Stimulated activated CD4-positive, alpha-beta T cell treated with anti-CD3 and anti-CD28 coated beads, TNF-alpha, amount 100 ng/mL, for 24 hours (primary cell): ENCODE data around the gene SHISA7.
"Not testable (repeated sequence)": the region's sequence is repeated elsewhere in the genome, so short reads cannot be mapped to it uniquely, and the experiment has no call there.

ENCODE experiments used
- DNase-seq, 3 experiments: peaks; one replicate each; pipeline ENCODE4 v3.0.0-alpha.2; 2020; ENCODE audit warnings: low read depth in 3 of 3

Gene SHISA7

GRCh38 chr19:55463583-55464031 lies 20.5 kb upstream of the SHISA7 start:
- DNase-seq: no peak

- no peak for DNase-seq
Observed at GRCh38 chr19:55462722-55463121, 19.6 kb upstream of the SHISA7 start.

GRCh38 chr19:55461974-55462626 lies 19.0 kb upstream of the SHISA7 start:
- DNase-seq: no peak

GRCh38 chr19:55461259-55461973 lies 18.3 kb upstream of the SHISA7 start, which contains the start of gene ISOC2:
Gene ISOC2 (minus strand): TSS chr19:55461642. CDS start chr19:55456486, 5,156 bp downstream.
- peak; percentile 100 for DNase-seq

GRCh38 chr19:55460670-55461258 lies 17.7 kb upstream of the SHISA7 start:
- DNase-seq: peak in 1 of 3 experiments; percentile 53

GRCh38 chr19:55459950-55460657 lies 17.0 kb upstream of the SHISA7 start:
- DNase-seq: no peak

- DNase-seq: no peak
Observed at GRCh38 chr19:55459551-55459949, 16.4 kb upstream of the SHISA7 start.

- DNase-seq: no peak
Observed at GRCh38 chr19:55457683-55458457, 14.8 kb upstream of the SHISA7 start.

GRCh38 chr19:55456347-55456746 lies 13.2 kb upstream of the SHISA7 start:
- DNase-seq: no peak

- no peak for DNase-seq
Observed at GRCh38 chr19:55455576-55456235, 12.6 kb upstream of the SHISA7 start.

GRCh38 chr19:55454787-55455243 lies 11.7 kb upstream of the SHISA7 start:
- DNase-seq: peak in 1 of 3 experiments; percentile 49

- DNase-seq: no peak
Observed at GRCh38 chr19:55453511-55454260, 10.6 kb upstream of the SHISA7 start.

- DNase-seq: peak in 1 of 3 experiments; percentile 38
Observed at GRCh38 chr19:55452749-55453346, 9.7 kb upstream of the SHISA7 start.

GRCh38 chr19:55451965-55452748 lies 9.1 kb upstream of the SHISA7 start:
- no peak for DNase-seq

GRCh38 chr19:55451163-55451964 lies 8.3 kb upstream of the SHISA7 start:
- no peak for DNase-seq

GRCh38 chr19:55449469-55449868 lies 6.4 kb upstream of the SHISA7 start:
- no peak for DNase-seq

- DNase-seq: not testable (repeated sequence)
Observed at GRCh38 chr19:55448175-55448490, 5.0 kb upstream of the SHISA7 start.
